Nephron (organoid): ENCODE results near the gene HOXA10.
A peak's percentile ranks its signal among the peaks of the same experiment; 100 is the strongest.

Experiments
- H3K27ac Mint-ChIP-seq, 3 experiments: 2 replicates each; pipeline ENCODE4 v1.8.0; 2020; ENCODE audit warnings: mixed read lengths in 3 of 3, mild to moderate bottlenecking in 2 of 3, moderate library complexity in 1 of 3
- H3K27me3 Mint-ChIP-seq: 2 replicates; pipeline ENCODE4 v1.8.0; 2021; ENCODE audit warnings: low read depth, mild to moderate bottlenecking, moderate library complexity, mixed read lengths
- H3K36me3 Mint-ChIP-seq: 2 replicates; pipeline ENCODE4 v1.8.0; 2020; ENCODE audit warnings: low read depth, mixed read lengths
- H3K4me1 Mint-ChIP-seq: 2 replicates; pipeline ENCODE4 v1.8.0; 2020; ENCODE audit warnings: mixed read lengths
- H3K4me3 Mint-ChIP-seq, 3 experiments: 2 replicates each; pipeline ENCODE4 v1.8.0; 2020; ENCODE audit warnings: mild to moderate bottlenecking in 3 of 3, mixed read lengths in 3 of 3, moderate library complexity in 2 of 3
- H3K9me3 Mint-ChIP-seq: 2 replicates; pipeline ENCODE4 v1.8.0; 2020; ENCODE audit warnings: mixed read lengths
- CTCF ChIP-seq, 3 experiments: fragments of 200-600 bp; sonication (generic); IDR thresholded peaks; one replicate each; pipeline ENCODE4 v1.5.0; 2021; ENCODE audit warnings: antibody characterized with exemption in 3 of 3; ENCODE audit not compliant: unreplicated experiment in 3 of 3

The HOXA10 gene

GRCh38 chr7:27145165-27145913 is 28.8 kb downstream of the HOXA10 start:
- H3K36me3 Mint-ChIP-seq, result peaks cover 83% of the 10 kb centered on the region
- H3K4me3 Mint-ChIP-seq, result peak overlapping the region; percentile 95 to 98 (median 96)
- no peaks in the 10 kb centered on the region for H3K9me3 Mint-ChIP-seq
- peaks cover 71% of the 10 kb centered on the region for H3K4me1 Mint-ChIP-seq
- no peak for TF ChIP-seq CTCF (IDR thresholded peaks at IDR 0.05; ENCODE audit: unreplicated experiment in 3 of 3)
- H3K27me3 Mint-ChIP-seq, result peaks cover 10% of the 10 kb centered on the region
- peak overlapping the region; percentile 97 to 100 (median 99) for H3K27ac Mint-ChIP-seq

- Mint-ChIP-seq H3K27me3 (peaks cover 10% of the 10 kb centered on the region), H3K27ac (peak overlapping the region; percentile 97 to 100 (median 99)), H3K4me1 (peaks cover 74% of the 10 kb centered on the region), H3K9me3 (no peaks in the 10 kb centered on the region), H3K4me3 (peak overlapping the region; percentile 95 to 98 (median 96)), H3K36me3 (peaks cover 86% of the 10 kb centered on the region)
- TF ChIP-seq CTCF (IDR thresholded peaks at IDR 0.05; ENCODE audit: unreplicated experiment in 3 of 3), result no peak
Observed at GRCh38 chr7:27144781-27145164, 29.3 kb downstream of the HOXA10 start.

GRCh38 chr7:27143950-27144780 is 30.0 kb downstream of the HOXA10 start:
- Mint-ChIP-seq H3K4me1 (peaks cover 76% of the 10 kb centered on the region), H3K27ac (peak overlapping the region; percentile 97 to 100 (median 99)), H3K27me3 (peaks cover 10% of the 10 kb centered on the region), H3K9me3 (no peaks in the 10 kb centered on the region), H3K36me3 (peaks cover 83% of the 10 kb centered on the region), H3K4me3 (peak overlapping the region; percentile 95 to 98 (median 96))
- TF ChIP-seq CTCF (IDR thresholded peaks at IDR 0.05; ENCODE audit: unreplicated experiment in 3 of 3), result no peak

- H3K9me3 Mint-ChIP-seq, result no peaks in the 10 kb centered on the region
- peaks cover 82% of the 10 kb centered on the region for H3K4me1 Mint-ChIP-seq
- peak within 1 kb of the TSS; percentile 95 to 98 (median 96) for H3K4me3 Mint-ChIP-seq
- peak; percentile 82 to 97 (median 94) for TF ChIP-seq CTCF (IDR thresholded peaks at IDR 0.05; ENCODE audit: unreplicated experiment in 3 of 3)
- peaks cover 85% of the 10 kb centered on the region for H3K36me3 Mint-ChIP-seq
- peaks cover 10% of the 10 kb centered on the region for H3K27me3 Mint-ChIP-seq
- H3K27ac Mint-ChIP-seq, result peak within 1 kb of the TSS; percentile 98 to 100 (median 99)
Observed at GRCh38 chr7:27143023-27143949, 30.8 kb downstream of the HOXA10 start, which contains the start of gene HOXA5. Gene HOXA5 (minus strand): TSS chr7:27143681. CDS start chr7:27143607, 74 bp downstream.

GRCh38 chr7:27142580-27143022 is 31.5 kb downstream of the HOXA10 start:
- Mint-ChIP-seq H3K27ac (peak overlapping the region; percentile 98 to 100 (median 99)), H3K4me3 (peak overlapping the region; percentile 95 to 98 (median 96)), H3K36me3 (peaks cover 86% of the 10 kb centered on the region), H3K9me3 (no peaks in the 10 kb centered on the region), H3K4me1 (peaks cover 85% of the 10 kb centered on the region), H3K27me3 (peaks cover 10% of the 10 kb centered on the region)
- TF ChIP-seq CTCF (IDR thresholded peaks at IDR 0.05; ENCODE audit: unreplicated experiment in 3 of 3), result no peak
